Measurements from ENCODE around the gene SOCS2.
"Not testable (repeated sequence)": the region's sequence is repeated elsewhere in the genome, so short reads cannot be mapped to it uniquely, and the experiment has no call there.

The SOCS2 gene

GRCh38 chr12:93594766-93595311 lies 22.4 kb downstream of the SOCS2 start:
- DNase-seq: no peak

GRCh38 chr12:93595351-93595750 lies 22.9 kb downstream of the SOCS2 start:
- no peak for DNase-seq

DNA sequence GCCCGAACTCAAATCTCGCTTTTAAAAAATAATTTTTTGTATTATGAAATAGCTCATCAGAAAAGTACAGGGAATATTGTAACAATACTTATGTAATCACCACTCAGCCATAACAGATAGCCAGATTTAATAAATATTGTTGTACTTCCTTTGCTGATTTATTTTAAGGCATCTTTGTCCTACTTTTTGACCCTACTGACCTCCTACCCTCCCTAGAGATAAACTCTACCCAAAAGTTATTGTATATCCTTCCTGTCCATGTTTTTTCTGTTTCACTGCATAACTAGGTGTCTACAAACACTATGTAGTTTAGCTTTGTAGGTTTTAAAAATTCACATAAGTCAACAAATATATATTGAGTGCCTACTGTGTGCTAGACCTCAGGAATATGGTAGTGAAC lies 25.1 kb downstream of the SOCS2 start:
- no peak for DNase-seq

- no peak for DNase-seq
Measured at GRCh38 chr12:93599192-93599591, 26.7 kb downstream of the SOCS2 start.

DNA sequence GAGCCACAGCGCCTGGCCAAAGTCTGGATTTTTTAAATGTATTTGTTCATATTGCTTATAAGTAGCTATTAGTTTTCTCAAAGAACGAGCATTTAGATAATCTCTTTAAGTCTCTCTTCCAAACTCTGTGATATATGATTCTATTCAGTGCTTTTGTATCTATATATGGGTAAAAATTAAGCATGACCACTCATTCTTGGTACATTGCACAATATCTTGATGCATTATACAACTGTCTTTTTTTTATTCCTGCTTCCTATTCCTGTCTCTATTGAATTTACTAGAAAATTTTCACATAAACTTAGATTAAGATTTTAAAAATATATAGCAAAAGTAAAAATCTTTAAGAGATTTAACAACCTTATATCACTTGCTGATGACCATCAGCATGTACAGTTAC lies 29.1 kb downstream of the SOCS2 start:
- no peak for DNase-seq

- no peak for DNase-seq
Measured at GRCh38 chr12:93602897-93603668, 30.6 kb downstream of the SOCS2 start.

DNA sequence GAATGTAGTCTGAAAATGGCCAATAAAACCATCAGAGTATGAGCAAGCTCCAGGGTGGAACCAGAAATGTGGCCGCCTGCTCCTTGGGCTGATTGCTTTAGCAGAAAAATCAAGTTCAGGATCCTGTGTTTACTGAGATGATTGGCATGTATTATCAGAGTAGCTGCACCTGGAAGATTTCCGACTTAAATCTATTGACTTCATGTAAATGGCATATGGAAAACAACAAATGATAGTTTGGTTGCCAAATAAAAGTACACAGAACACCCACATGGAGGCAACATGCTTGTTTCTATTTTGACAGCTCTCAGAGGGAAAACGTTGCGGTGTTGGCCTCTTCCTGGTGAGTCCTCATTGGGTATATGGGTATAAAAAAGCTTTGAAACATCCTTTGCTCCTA lies 31.3 kb downstream of the SOCS2 start:
- DNase-seq: no peak

DNA sequence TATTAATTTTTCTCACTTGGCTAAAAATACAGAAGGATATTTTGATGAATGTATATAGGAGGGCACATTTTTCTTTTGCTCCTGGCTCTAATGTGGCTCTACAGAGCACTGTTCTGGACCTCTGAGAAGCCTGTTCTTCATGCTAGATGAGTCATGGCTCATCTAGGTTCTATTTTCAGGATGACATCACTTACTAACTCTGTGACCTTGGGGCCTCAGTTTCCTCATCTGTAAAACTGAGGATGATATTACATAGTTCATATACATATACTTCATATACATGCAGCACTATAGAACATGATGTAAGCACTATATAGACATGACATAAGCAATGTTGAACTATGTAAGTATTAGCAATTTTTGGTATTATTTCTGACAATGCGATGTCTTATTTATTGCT lies 35.8 kb downstream of the SOCS2 start:
- DNase-seq: no peak

DNA sequence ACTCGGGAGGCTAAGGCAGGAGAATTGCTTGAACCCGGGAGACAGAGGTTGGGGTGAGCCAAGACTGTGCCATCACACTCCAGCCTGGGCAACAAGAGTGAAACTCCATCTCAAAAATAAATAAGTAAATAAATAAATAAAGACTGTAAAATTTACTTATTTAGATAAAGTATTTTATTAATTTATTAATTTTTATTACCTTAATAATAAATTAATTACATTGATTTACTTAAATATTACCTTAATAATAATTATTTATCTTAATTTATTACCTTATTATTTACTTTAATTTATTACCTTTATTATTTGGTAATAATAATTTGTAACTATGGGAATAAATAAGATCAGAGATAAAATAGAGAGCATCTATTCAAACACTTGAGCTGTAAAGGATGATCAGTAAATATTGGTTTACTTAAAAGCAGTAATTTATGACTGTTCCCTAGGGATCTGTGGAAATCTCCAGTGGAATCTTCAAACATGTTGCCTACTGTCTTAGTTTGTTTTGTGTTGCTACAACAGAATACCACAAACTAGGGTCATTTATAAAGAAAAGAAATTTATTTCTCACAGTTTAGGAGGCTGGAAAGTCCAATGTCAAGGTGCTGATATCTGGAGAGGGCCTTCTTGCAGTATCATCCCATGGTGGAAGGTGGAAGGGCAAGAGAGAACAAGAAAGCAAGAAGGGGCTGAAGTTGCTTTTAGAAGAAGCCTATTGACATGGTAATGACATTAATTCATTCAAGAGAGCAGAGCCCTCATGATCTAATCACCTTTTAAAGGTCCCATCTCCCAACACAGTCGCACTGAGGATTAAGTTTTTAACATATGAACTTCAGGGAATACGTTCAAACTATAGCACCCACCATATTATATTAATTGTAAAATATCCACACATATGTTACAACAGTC lies 37.1 kb downstream of the SOCS2 start:
- DNase-seq: no peak

DNA sequence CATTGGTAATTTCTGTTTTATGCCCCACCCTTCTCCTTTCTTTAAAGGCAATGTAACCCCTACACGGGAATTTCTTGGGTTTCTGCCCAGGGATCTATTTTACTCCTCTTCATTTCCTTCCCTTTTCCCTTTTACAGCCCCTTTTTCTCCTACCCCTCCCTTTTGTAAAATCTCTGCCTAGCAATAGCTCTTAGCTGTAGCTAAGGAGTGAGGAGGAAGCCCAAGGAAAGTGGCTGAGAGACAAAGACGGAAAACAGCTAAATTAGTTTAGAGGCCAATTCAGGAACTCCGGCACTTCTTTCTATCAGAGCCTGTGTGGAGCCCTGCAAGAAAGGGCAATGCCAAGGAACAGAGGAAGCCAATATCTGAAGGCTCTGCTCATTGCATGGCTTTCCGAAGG lies 40.3 kb downstream of the SOCS2 start:
- DNase-seq: no peak

- DNase-seq: peak; percentile 90
Measured at GRCh38 chr12:93614917-93615596, 42.6 kb downstream of the SOCS2 start.

DNA sequence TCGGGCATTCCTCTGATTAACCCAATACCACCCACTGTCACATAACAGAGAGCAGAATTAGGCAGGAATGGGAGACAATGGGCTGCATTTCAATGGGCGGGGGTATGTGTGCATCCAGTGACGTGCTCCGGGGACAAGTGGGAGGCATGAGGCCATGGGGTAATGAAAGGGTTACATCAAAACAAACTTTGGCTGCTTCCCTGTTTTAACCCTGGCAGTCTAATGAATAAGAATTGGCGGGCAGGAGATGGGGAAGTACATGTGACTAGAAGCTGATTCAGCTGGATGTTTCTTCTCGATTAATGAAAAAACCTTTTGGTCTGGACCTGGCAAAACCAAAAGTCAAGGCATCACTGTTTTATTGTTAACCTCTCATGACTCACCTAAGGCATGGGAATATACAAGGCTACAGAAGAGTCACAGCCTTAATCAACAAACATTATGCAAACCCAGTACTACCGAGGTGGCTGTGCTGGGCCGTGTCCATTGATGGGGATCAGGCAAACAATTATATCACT lies 44.2 kb downstream of the SOCS2 start:
- no peak for DNase-seq

DNA sequence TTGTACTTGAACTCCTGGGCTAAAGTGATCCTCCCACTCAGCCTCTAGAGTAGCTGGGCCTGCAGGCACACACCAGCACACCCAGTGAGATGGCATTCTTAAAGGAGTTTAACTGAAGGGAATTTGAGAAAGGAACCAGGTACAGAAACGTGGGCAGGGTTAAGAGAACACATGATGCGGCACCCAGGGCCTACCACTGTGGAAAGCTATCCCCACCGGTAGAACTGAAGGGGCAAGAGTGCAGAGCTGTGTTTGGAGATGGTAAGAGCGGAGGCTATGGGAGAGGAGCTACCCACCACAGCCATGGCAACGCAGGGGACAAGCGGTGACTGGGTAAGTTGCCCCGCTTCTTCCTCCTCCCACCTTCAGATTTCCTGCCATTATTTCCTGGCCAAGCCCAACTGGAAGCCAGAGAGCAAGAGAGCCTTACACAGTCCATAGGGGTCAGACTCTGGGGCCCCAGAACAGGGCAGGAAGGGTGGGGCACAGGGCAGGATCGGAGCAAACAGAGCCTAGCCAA lies 46.5 kb downstream of the SOCS2 start:
- DNase-seq: no peak

DNA sequence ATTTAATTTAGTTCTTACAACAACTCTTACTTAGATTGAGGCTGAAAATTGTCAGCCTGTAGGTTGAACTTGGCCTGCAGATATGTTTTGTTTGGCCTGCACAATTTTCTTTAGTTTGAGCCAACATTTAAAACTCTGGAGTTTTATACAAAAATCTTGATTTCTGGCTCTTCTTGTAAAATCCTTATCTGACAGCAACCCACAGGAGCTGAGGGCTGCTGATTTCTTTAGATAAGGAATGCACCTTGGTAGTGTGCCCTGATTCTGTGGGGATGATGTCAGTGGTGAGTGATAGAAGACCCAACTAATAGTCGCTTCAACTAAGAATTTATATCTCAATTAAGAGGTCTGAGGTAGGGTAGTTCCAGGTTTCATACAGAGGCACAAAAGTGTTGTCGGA lies 49.5 kb downstream of the SOCS2 start:
- peak; percentile 27 for DNase-seq

DNA sequence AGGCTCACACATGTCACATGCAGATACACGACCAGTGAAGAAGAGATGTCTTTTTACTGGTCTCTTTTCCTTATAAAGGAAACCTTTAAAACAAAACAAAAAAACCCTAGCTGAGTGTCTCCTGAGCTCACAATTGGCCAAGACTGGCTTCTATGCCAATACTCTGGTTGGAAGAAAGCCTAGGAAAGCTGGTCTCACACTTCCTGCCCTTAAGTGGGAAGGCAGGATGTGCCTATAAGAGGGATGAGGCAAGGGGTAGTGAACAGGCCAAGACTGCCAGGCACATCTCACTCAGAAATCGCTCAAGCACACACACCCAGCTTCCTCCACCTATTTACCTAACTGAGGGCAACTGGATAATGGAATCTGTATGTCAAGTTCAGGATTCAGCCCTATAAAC lies 50.0 kb downstream of the SOCS2 start:
- DNase-seq: peak; percentile 64

- DNase-seq: peak; percentile 98
Measured at GRCh38 chr12:93624595-93625294, 52.3 kb downstream of the SOCS2 start.

DNA sequence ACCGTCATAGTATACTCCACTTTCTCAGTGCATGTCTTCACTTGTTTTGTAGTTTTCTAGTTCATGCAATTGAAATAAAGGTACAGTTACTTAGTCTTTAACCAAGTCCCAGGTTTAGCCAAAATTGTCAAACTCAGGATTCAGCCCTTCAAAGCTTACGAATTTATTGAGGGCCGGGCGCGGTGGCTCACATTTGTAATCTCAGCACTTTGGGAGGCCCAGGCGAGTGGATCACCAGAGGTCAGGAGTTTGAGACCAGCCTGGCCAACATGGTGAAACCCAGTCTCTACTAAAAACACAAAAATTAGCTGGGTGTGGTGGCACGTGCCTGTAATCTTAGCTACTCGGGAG lies 52.8 kb downstream of the SOCS2 start:
- not testable (repeated sequence) for DNase-seq

- DNase-seq: peak; percentile 32
Measured at GRCh38 chr12:93626160-93626559, 53.7 kb downstream of the SOCS2 start.

All from fibroblast of skin of back (primary cell).